ENCODE measurements around the gene SLC35G6.
"Not testable (repeated sequence)": the region's sequence is repeated elsewhere in the genome, so short reads cannot be mapped to it uniquely, and the experiment has no call there.

SLC35G6 gene

DNA sequence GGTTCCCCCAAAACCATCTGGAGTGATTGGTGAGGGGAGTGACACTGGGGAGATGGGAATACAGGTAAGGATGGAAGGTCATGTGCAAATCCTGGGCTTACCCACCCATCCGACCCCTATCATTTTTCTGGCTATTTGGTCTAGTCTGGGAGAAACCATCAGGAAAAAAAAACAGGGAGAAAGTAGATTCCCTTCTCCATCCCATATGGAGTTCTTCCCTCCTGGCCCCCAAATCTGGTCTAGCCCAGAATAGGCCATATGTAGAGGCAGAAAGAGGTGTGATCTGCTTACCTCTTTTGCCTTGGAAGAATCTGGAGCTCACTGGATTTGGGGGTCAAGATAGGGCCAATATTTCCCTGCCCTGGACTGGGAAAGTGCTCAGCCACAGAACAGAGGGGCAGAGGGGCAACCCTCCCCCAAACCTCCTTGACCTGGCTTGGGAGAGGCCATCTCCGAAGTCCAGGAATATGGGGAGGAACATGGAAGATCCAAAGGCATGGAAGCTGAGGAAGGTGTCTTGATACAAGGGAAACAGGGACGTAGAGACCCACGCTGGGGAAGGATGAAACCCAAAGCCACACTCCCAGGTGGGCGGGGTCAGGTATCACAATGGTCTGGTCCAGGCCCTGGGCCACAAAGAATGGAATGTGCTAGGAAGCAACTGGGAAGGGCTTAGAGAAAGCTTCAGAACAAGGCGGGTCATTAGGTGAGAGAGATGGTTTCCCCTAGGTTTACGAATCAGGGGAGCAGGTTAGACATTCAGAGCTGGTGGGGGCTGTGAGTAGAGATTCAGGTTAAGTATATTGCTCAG is 20.2 kb upstream of the SLC35G6 start:
- no peak for DNase-seq

DNA sequence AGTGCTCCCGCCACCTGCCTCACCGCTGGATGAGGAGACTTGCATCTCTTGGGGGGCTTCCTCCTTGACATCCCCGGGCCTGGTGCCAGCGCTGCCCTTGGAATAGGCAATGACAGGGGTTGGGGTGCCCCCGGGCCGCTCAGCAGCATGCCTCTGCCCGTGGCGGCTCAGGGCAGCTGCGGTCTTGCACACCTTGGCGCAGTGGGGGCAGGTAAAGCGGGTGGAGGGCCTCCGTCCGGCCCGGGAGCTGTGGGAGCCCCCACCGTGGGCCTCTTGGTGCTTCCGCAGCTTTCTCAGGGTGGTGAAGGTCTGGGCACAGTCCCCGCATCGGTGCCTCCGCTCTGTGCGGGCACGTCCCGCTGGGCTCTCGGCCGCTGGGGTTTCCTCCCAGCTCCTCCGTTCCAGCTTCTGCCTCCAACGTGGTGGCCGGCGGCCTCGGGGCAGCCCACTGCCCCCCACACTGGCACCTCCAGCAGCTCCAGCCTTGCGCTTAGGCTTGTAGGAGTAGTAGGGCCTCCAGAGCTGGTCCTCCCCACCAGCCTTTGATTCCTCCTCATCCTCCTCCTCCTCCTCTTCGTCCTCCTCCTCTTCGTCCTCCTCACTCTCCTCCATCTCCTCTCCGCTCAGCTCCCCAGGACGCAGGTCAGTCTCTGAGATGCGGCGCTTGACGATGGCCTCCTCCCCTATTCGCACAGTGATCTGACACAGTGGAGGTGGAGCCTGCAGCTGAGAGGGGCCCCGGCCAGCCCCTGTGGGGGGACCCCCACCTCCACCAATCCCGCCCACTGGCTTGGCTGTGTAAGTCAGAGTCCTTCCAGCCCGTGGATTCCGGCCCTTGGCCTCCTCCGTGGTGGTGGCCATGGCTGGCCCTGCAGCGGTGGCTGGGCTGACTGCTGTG is 18.5 kb upstream of the SLC35G6 start:
- no peak for DNase-seq

DNA sequence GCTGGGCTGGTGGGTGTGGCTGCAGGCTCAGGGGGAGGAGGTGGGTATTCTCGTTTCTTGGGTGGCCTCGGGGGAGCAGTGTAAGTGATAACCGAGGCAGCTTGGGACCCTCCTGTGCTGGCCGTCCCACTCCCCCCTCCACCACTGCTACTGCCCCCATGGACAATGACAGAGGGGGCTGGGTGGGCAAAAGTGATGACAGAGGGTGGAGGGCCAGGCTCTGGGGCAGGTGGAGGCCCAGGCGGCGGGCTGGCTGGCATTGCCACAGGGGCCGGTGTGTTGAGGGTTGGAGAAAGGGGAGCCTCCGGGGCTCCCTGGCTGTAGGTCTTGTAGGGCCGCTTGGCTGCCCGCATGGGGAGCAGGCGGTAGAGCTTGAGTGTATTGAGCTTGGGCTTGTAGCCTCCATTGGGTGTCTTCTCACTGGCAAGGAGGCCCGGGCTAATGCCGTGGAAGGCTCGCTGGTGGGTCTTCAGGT is 17.8 kb upstream of the SLC35G6 start:
- no peak for DNase-seq

DNA sequence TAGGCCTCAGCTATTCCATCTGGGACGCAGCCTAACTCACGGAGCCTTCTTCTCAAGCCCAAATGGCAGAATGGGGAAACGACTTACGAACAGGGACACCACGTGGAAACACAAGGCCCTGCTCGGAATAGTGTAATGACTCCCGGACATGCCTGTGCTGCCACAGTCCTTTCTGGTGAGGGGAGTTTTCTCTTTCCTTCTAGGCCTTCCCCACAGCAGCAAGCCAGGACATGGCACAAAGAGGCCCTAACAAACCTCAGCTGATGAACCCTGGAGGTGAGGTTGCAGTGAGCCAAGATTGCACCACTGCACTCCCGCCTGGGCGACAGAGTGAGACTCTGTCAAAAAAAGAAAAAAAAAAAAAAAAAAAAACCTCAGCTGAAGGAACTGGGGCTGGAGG is 17.2 kb upstream of the SLC35G6 start:
- DNase-seq = no peak

DNA sequence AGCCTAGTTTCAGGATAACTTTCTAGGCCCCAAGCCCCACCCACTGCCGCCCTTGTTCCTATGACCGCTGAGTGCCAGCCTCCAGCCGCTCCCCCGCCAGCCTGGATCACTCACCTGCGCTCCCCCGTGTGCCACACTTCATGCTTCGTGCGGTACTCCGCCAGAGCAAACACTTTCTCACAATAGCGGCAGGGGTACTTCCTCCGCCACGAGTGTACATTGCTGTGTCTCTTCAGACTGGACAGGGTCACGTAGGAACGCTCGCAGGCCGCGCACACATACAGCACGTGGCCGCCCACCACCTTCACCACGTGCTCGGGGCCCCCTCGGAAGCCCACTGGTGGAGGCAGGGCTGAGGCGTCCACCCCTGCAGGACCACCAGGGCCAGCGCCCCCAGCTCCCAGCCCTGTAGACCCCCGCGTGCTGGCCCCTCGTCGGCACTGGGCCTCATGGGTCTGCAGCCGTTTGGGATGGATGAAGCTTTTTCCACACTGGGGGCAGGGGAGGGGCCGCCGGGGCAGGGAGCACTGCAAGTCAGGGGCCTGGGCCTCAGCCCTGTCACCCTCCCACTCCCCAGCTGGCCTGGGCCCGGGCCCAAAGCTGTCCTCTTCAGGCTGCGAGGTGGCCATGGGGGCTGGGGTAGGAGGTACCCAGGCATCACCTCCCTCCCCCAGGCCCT is 15.5 kb upstream of the SLC35G6 start:
- DNase-seq = no peak

DNA sequence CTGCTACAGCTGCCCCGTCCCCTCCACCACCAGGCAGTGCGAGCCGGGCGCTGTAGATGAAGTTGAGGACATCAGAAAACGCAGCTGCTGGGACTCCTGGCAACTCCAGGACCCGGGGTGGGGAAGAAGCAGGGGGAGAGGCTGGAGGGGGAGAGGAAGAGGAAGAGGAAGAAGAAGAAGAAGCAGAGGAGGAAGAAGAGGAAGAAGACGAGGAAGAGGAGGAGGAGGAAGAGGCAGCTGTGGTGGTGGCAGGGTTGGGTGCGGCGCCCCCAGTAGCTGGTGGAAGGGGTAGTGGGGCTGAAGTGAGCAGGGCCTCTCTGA is 15.0 kb upstream of the SLC35G6 start:
- no peak for DNase-seq

DNA sequence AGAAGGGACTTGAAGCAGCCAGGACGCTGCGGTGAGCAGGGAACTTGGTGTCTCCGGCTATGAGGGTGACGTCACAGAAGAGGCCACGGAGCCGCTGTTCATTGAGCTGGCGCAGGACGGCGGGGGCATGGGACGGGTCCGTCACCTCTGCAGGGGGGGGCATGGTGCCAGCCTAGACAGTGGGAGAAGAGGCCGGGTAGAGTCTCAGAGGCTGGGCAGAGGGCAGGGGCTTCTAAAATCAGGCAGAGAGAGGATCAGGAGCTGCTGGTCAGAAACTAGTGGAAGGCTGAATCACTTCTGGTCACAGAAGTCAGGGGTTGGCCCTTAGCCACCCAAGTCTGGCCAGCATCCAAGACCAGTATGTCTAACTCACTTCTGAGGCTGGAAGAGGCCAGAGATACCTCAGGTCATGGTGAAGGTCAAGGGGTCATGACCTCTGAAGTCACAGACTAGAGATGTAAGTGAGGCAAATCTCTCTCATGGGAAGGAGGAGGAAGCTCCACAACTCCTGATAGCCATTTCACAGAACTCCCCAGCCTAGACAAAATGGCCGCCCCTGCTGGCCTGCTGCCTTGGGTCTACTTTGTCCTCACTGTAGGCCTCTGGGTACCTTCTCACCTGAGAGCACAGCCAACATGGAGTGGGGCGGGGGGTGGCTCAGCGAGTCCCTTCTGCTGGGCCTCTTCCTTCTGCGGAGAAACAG is 14.5 kb upstream of the SLC35G6 start:
- DNase-seq = no peak

DNA sequence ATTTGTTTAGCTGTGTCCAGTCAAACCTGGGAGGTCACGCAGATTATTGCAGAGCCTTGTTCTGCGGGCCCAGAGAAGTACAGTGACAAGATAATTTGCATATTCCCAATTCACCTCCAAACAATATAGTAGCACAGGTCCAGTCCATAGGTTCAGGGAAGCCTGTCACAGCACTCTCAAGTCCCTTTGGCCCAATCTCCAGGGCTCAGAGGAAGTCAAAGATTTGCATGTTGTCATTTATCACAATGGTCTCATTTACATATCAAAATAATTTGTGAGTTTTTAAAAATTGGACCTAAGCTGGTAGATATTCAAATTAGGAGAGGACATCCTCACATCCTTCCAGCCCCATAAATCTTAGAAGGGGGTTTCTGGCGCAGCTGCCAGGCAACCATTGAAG is 13.7 kb upstream of the SLC35G6 start:
- DNase-seq = no peak

DNA sequence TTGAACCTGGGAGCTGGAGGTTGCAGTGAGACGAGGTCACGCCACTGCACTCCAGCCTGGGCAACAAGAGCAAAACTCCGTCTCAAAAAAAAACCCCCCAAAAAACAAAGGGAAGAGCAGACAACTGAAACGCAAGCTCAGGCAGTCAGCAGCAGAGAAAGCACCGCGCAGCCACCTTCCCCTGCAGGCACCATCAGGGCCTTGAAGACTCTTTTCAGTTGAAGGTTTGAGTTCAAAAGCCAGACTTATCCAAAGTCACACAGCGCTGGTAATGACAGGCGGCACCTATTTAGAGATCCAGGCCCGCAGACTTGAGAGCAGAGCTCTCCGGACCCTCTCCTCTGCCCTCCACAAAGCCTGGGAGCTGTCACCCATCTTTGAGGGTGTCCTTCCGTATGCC is 13.0 kb upstream of the SLC35G6 start:
- no peak for DNase-seq

DNA sequence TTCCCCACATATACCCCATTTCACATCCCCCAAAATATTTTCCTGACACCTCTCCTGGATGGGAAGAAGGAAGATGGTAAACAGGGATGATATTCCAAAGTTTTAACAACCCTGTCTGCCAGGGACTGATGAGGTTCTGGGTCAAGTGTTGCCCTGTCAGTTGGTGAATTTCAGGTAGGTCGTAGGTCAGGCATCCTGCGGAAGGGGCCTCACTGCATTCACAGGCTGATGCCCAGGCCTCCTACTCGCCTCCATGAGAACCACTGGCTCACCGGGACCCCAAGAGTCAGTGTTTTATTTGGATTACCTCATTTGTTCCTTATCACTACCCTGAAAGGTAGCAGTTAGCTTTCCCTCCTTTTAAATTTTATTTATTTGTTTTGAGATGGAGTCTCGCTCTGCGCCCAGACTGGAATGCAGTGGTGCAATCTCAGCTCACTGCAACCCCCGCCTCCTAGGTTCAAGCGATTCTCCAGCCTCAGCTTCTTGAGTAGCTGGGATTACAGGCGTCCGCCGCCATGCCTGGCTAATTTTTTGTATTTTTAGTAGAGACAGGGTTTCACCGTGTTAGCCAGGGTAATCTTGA is 12.3 kb upstream of the SLC35G6 start:
- DNase-seq = no peak

DNA sequence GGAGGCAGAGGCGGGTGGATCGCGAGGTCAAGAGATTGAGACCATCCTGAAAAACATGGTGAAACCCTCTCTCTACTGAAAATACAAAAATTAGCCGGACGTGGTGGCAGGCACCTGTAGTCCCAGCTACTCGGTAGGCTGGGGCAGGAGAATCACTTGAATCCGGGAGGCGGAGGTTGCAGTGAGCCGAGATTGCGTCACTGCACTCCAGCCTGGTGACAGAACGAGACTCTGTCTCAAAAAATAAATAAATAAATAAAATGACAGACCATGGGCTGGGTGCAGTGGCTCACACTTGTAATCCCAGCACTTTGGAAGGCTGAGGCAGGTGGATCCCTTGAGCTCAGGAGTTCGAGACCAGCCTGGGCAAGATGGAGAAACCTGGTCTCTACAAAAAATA is 11.4 kb upstream of the SLC35G6 start:
- not testable (repeated sequence) for DNase-seq

DNA sequence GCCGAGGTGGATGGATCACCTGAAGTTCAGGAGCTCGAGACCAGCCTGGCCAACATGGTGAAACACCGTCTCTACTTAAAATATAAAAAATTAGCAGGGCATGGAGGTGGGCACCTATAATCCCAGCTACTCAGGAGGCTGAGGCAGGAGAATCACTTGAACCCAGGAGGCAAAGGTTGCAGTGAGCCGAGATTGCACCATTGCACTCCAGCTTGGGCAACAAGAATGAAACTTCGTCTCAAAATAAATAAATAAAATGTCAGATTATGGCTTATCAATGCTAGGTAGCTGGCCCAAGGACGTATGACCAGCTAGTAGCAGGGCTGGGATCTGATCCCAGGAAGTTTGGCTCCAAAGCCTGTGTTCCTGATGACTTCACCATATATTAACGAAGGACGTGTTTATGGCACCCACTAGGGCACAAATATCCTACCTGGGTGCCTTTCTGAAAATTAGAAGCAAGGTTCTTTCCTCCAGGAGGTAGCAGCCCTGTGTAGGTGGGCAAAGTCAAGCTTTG is 10.7 kb upstream of the SLC35G6 start:
- not testable (repeated sequence) for DNase-seq

DNA sequence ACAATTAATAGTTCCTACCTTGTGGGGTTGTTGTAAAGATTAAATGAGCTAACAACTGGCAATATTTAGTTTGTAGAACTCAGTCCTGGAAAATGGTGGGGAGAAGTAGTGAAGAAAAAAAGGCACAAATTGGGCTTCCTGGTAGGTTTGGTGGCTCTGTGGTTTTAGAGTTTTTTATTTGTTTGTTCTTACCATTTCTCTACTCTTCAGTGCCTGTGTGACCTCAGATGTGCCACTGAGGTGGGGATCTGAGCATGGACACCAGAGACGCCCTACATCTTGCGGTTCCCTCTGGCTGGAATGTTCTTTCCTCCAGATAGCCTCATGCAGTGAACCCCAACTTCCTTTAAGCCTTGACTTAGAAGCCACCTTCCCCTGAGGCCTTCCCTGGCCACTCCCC is 9.5 kb upstream of the SLC35G6 start:
- no peak for DNase-seq

DNA sequence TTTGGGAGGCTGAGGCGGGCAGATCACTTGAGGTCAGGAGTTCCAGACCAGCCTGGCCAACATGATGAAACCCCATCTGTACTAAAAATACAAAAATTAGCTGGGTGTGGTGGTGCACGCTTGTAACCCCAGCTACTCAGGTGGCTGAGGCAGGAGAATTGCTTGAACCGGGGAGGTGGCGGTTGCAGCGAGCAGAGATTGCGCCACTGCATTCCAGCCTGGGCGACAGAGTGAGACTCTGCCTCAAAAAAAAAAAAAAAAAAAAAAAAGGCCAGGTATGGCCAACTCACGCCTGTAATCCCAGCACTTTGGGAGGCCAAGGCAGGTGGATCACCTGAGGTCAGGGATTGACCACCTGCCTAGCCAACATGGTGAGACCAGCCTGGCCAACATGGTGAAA is 6.5 kb upstream of the SLC35G6 start:
- DNase-seq = not testable (repeated sequence)

DNA sequence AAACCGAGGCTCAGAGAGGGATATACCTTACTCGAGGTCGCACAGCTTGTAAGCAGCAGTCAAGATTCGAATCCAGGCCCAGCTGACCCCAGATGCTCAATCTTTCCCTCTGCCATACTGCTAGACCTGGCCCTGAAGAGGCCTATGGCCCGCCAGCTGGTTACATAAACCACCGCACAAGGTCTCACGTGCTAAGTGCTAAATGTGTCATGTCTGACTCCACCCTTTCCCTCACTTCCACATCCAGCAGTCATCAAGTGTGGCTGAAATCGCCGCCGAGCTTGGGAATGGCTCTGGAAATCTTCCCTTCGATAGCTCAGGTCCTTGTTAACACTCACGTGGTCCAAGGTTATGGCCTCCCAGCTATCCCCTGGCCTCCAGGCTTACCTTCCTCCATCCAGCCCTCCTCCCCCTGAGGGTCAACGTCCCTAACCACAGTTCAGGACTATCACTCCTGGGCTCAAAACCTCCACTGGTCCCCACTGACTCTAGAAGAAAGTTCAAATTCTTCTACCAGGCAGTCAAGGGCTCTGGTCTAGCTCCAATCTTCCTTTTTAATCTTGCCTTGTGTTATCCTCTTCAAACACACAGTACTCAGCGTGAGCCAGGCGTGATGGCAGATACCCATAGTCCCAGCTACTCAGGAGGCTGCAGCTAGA is 5.4 kb upstream of the SLC35G6 start:
- no peak for DNase-seq

DNA sequence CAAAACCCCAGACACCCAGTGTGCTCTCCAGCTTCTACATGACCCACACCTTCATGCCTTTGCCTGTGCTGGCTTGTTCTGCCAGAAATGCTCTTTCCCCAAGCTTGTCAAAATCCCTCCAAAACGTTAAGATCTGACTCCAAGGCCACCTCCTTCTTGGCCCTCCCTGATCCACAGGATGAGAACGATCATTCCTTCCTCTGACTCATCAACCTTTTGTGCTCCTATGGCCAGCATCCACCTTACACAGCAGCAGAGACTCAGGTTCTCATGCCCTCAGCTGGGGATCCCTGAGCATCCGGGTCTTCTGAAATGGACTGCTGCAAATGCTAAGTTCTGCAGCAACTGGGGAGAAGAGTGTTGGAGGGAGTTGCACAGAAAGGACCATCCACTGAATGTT is 4.8 kb upstream of the SLC35G6 start:
- no peak for DNase-seq

DNA sequence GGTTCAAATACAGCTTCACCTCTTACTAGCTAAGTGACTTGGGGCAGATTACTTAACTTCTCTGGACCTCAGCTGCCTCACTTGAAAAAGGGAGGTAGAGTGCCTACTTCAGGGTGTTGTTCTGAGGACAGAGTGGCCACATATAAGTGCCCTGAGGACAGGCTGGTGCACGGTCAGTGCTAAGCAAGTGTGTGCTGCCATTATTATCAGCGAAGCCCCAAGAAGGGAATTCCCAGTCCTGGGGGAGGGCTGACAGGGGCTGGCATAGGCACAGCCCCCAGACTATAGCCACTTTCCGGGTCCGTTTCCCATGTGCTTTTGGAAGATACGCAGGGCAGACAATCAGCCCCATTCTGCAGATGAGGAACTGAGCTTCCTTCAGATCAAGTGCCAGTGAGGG is 4.3 kb upstream of the SLC35G6 start:
- DNase-seq = no peak

DNA sequence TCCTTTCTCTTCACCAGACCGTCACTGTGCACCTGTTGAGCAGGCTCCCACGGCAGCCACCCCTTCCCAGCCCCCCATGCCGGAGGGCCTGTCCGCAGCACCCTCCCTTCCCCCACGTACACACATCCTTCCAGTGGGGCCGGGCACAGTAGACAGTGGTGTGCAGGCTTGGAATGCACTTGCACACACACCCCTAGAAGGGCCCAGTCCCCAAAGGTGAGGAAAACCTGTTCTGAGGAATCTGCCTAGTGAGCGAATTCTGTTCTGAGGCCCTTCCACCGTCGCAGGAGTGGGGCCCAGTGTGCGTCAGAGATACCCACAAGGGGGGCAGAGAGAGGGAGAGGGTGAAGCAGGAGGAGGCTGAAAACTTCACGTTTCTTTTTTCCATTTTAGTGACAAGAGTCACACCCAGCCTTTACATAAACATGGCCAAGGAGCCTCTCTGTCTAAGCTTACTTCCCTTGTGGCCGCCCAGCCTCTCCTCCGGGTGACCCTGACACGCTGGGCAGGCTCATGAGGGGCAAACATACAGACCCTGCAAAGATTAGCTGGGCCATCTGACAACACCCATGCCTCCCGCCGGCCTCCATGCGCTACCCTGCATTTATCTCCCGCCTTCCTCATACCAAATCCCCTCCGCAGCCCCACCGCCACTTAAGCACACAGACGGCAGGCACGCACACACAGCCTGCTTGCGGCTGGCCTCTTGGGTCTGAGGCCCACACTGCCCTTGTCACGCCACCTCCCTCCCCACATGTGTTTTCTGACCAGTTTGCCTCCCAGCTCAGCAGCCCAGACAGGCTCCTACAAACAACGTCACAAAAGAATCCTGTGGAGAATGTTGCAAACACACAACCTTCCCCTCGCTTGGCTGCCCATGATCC is 3.6 kb upstream of the SLC35G6 start:
- peak; percentile 87 for DNase-seq

DNA sequence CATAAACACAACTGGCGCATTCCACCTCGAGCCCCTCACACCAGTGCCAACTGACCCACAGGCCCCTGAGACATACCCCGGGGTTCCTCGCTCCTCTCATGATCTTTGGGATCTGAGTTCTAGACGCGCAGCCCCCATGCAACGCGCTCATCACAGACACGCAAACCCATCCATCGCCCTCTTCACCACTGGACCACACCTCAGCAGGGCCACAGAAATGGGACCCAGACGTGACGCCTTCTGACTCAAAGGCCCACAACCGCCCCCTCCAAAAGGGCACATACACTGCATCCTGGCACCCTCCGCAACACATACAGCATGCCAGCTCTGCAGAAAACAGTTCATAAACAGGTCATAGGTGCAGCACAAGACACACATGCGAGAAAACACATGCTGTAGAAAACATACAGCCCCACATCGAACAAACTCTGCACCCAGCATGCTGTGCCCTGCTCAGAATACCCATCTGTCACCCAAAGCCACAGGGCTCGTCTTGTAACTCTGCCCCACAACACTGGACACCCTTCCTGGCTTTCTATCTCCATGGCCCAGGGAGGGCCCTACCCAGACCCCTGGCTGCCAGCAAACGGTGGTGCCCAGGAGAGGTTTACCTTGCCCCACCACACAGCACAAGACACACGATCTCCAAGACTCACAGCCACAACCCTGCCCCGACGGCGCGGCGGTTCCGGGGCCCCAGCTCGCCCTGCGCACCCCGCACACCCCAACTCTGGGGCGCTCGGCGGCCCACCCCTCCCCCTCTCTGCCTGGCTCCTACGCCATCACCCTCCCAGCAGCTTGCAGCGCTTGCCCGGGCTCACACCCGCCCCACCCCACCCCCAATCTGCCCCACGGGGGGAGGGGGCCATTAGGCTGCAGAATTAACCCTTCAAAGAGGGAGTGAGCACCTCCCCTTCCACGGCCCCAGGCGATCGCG is 2.7 kb upstream of the SLC35G6 start:
- peak; percentile 72 for DNase-seq

Data from NCI-H82 (cell line).